Esophagus squamous epithelium (tissue), 5 donors: ENCODE data around the gene BLTP3A. TPM values are rescaled to one million over a fixed set of nuclear protein-coding genes. Genes with fewer than 3 reads are reported as not detected.
"Not testable (repeated sequence)": the region's sequence is repeated elsewhere in the genome, so short reads cannot be mapped to it uniquely, and the experiment has no call there.

Experiments used
- DNase-seq: peaks from one replicate; lab custom pipeline; 2025; lab: John Stamatoyannopoulos, UW
- H3K27ac ChIP-seq, 4 donors: fragments of 200-600 bp; sonication (generic); one replicate each; pipeline ENCODE4 v1.5.1; 2016 to 2019; ENCODE audit warnings: mild to moderate bottlenecking in 1 of 4
- H3K27me3 ChIP-seq, 4 donors: fragments of 200-600 bp; sonication (generic); 1 replicate in 3 of 4; 2 replicates in 1 of 4; pipeline versions ENCODE4 v1.5.1 to v1.6.0; 2017 to 2021; ENCODE audit warnings: antibody characterized with exemption in 1 of 4
- H3K36me3 ChIP-seq, 3 donors: fragments of 200-600 bp; sonication (generic); one replicate each; pipeline ENCODE4 v1.5.1; 2016 to 2019
- H3K4me1 ChIP-seq, 3 donors: fragments of 200-600 bp; sonication (generic); one replicate each; pipeline ENCODE4 v1.5.1; 2017 to 2019
- H3K4me3 ChIP-seq, 4 donors: fragments of 200-600 bp; sonication (generic); 1 replicate in 3 of 4; 2 replicates in 1 of 4; pipeline ENCODE4 v1.5.1; 2016 to 2019; ENCODE audit warnings: mild to moderate bottlenecking in 2 of 4, moderate library complexity in 1 of 4
- H3K9me3 ChIP-seq, 3 donors: fragments of 200-600 bp; sonication (generic); one replicate each; pipeline ENCODE4 v1.5.1; 2016 to 2019
- POLR2A ChIP-seq, 4 donors: fragments of 450-650 bp; IDR thresholded peaks; one replicate each; pipeline ENCODE4 v1.6.1; 2017; ENCODE audit warnings: antibody characterized with exemption in 4 of 4, mild to moderate bottlenecking in 4 of 4, moderate library complexity in 3 of 4
- WGBS, 2 donors: methylation state at CpG; one replicate each; pipeline ENCODE4 v1.1.5; 2018; 5-methylcytosine and 5-hydroxymethylcytosine counted together
- intact Hi-C: fragments of 100-400 bp; cut with DNase I; formaldehyde crosslinking; loops from one replicate; pipeline ENCODE4 v1.15.0; 2022
- total RNA-seq, 4 donors: library from RNA; depleted of rRNA; stranded (reverse); fragments of >200 nt; gene quantifications; one replicate each; pipeline ENCODE4 v1.1.0, GENCODE V29; 2016
- TF ChIP-seq, protein P1 (sequence below), 6 experiments: fragments of 450-650 bp in 4 of 6; fragments of 200-600 bp in 2 of 6; sonication (generic) in 2 of 6; IDR thresholded peaks; one replicate each; pipeline ENCODE4 v1.5.1; 2016 to 2019; ENCODE audit warnings: antibody characterized with exemption in 6 of 6, mild to moderate bottlenecking in 4 of 6, moderate library complexity in 4 of 6
- donor health status: DM: yes; HTN: yes; CAD: no.

The BLTP3A gene, protein sequence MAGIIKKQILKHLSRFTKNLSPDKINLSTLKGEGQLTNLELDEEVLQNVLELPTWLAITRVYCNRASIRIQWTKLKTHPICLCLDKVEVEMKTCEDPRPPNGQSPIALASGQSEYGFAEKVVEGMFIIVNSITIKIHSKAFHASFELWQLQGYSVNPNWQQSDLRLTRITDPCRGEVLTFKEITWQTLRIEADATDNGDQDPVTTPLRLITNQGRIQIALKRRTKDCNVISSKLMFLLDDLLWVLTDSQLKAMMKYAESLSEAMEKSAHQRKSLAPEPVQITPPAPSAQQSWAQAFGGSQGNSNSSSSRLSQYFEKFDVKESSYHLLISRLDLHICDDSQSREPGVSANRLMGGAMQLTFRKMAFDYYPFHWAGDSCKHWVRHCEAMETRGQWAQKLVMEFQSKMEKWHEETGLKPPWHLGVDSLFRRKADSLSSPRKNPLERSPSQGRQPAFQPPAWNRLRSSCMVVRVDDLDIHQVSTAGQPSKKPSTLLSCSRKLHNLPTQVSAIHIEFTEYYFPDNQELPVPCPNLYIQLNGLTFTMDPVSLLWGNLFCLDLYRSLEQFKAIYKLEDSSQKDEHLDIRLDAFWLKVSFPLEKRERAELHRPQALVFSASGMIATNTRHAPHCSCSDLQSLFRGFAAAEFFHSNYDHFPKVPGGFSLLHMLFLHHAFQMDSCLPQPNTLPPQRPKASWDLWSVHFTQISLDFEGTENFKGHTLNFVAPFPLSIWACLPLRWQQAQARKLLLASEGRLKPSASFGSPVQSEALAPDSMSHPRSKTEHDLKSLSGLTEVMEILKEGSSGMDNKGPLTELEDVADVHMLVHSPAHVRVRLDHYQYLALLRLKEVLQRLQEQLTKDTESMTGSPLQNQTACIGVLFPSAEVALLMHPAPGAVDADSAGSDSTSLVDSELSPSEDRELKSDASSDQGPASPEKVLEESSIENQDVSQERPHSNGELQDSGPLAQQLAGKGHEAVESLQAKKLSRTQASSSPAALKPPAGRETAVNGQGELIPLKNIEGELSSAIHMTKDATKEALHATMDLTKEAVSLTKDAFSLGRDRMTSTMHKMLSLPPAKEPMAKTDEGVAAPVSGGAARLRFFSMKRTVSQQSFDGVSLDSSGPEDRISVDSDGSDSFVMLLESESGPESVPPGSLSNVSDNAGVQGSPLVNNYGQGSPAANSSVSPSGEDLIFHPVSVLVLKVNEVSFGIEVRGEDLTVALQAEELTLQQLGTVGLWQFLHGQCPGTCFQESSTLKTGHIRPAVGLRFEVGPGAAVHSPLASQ (N-terminal part only)
- 1 to 10 TPM; 7.0 to 8.2 (median 7.5) TPM for total RNA-seq

DNA sequence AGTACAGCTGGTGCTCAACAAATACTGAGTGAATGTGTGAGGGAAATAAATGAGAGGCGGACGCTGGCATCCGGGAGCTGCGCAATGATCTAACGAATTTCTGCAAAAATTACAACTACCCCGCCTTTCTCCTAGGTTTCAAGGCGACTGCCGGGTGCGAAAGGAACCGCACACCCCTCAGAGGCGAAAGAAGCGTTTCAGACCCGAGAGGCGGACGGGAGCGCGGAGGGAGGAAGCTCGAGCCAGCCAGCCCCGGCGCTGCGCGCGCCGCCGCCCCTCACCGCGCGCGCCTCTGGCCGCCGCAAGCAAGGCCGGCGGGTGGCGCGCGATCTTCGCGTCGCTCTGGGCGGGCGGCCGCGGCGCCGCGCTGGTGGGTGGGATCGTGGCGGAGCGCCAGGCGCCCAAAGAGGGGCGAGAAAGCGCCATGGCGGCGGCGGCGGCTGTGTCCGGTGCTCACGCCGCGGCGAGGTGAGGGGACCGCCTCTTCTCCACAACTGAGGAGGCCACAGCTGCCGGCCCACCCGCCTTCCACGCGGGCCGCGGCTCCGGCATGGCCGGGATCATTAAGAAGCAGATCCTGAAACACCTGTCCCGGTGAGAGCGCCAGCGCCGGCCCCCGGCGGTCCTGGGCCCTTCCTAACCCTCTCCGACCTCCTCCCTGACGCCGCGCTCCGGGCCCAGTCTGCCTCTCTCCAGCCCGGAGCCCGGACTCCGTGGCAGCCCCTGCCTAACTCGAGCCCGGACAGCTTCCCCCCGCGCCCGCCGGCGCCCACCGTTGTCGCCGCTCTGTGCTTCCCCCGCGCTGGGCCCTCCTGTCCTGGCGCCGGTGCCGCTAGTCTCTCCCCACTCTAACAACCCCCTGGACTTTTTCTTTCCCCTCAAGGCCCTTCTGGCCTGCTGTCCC lies at the start of gene BLTP3A:
BLTP3A (plus strand) TSS at position 383 of the 904 bp plus-strand sequence; CDS start at position 551, 168 bp downstream.
- peak; percentile 10 for DNase-seq
- intact Hi-C loops = no loop called here
- 0% methylated on average over 9 to 20 of the region's 99 CpGs for WGBS, 2 donors

DNA sequence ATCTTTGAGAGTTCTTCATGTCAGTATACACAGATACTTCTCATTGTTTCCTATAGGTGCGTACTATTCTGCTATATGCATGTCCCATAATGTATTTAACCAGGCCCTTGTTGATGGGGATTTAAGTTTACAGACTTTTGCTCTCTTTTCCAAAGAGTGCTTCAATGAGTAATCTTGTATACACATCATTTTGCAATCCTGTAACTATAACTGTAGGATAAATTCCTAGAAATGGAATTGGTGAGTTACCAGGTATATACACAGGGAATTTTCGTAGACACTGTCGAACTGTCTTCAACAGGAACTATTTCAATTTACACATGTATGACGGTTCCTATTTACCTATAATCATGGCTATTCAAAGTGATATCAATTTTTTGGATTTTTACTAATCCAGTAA lies 49.8 kb upstream of the BLTP3A start:
- Histone ChIP-seq H3K4me3 (no peak overlapping the region), H3K36me3 (no peaks in the 10 kb centered on the region), H3K27ac (no peak overlapping the region), H3K27me3 (no peaks in the 10 kb centered on the region), H3K9me3 (no peaks in the 10 kb centered on the region), H3K4me1 (peaks cover 0 to 47% (median 17%) of the 10 kb centered on the region in 3 donors)
- intact Hi-C loops = no loop called here
- TF ChIP-seq, protein P1, sequence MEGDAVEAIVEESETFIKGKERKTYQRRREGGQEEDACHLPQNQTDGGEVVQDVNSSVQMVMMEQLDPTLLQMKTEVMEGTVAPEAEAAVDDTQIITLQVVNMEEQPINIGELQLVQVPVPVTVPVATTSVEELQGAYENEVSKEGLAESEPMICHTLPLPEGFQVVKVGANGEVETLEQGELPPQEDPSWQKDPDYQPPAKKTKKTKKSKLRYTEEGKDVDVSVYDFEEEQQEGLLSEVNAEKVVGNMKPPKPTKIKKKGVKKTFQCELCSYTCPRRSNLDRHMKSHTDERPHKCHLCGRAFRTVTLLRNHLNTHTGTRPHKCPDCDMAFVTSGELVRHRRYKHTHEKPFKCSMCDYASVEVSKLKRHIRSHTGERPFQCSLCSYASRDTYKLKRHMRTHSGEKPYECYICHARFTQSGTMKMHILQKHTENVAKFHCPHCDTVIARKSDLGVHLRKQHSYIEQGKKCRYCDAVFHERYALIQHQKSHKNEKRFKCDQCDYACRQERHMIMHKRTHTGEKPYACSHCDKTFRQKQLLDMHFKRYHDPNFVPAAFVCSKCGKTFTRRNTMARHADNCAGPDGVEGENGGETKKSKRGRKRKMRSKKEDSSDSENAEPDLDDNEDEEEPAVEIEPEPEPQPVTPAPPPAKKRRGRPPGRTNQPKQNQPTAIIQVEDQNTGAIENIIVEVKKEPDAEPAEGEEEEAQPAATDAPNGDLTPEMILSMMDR (IDR thresholded peaks at IDR 0.05) = no peak
- TF ChIP-seq POLR2A (IDR thresholded peaks at IDR 0.05) = no peak
- 73 to 81% methylated on average over 4 of the region's 4 CpGs for WGBS, 2 donors
- DNase-seq = no peak

More for the DNA sequence above, at the start of gene BLTP3A:
- Histone ChIP-seq H3K27me3 (no peaks in the 10 kb centered on the region), H3K27ac (peak within 1 kb of the TSS; percentile 84 to 96 (median 90)), H3K9me3 (no peaks in the 10 kb centered on the region), H3K4me3 (peak within 1 kb of the TSS; percentile 67 to 94 (median 77)), H3K36me3 (no peaks in the 10 kb centered on the region), H3K4me1 (peaks cover 6 to 25% (median 13%) of the 10 kb centered on the region in 3 donors)
- peak in 2 of 4 donors; percentile 22 to 37 for TF ChIP-seq POLR2A (IDR thresholded peaks at IDR 0.05)
- TF ChIP-seq, protein P1 (IDR thresholded peaks at IDR 0.05) = peak in 1 of 6 experiments; percentile 12

DNA sequence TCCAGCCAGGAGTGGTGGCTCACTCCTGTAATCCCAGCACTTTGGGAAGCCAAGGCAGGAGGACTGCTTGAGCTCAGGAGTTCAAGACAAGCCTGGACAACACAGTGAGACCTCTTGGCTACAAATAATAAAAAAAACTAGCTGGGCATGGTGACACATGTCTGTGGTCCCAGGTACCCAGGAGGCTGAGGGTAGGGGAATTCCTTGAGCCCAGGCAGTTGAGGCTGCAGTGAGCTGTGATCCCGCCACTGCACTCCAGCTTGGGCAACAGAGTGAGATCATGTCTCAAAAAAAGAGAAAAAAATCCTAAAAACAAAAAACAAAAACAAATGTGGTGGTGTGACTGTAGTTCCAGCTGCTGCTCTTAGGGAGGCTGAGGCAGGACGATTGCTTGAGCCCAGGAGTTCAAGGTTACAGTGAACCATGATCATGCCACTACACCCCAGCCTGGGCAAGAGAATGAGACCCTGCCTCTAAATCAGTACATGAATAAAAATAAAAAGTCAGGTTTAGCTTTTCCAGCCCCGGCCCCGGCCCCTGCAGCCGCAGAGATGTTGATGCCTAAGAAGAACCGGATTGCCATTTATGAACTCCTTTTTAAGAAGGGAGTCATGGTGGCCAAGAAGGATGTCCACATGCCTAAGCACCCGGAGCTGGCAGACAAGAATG lies 48.1 kb upstream of the BLTP3A start:
- TF ChIP-seq POLR2A (IDR thresholded peaks at IDR 0.05) = no peak
- TF ChIP-seq, protein P1 (IDR thresholded peaks at IDR 0.05) = no peak
- WGBS, 2 donors = 67 to 70% methylated on average over 4 to 7 of the region's 7 CpGs

DNA sequence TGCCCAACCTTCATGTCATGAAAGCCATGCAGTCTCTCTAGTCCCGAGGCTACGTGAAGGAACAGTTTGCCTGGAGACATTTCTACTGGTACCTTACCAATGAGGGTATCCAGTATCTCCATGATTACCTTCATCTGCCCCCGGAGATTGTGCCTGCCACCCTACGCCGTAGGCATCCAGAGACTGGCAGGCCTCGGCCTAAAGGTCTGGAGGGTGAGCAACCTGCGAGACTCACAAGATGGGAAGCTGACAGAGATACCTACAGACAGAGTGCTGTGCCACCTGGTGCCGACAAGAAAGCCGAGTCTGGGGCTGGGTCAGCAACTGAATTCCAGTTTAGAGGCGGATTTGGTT lies 47.6 kb upstream of the BLTP3A start:
- H3K4me1 ChIP-seq = peaks cover 0 to 59% (median 17%) of the 10 kb centered on the region in 3 donors
- intact Hi-C loops, H3K36me3 ChIP-seq, DNase-seq, H3K9me3 ChIP-seq, H3K27me3 ChIP-seq, H3K27ac ChIP-seq, H3K4me3 ChIP-seq: not testable (repeated sequence)
- WGBS, 2 donors = 90 to 96% methylated on average over 7 to 10 of the region's 10 CpGs

More for the DNA sequence above, 48.1 kb upstream of the BLTP3A start:
- Histone ChIP-seq H3K27me3 (no peaks in the 10 kb centered on the region), H3K27ac (no peak overlapping the region), H3K36me3 (no peaks in the 10 kb centered on the region), H3K4me3 (no peak overlapping the region), H3K4me1 (peaks cover 0 to 60% (median 17%) of the 10 kb centered on the region in 3 donors), H3K9me3 (no peaks in the 10 kb centered on the region)
- no peak for DNase-seq
- intact Hi-C loops = no loop called here
